NCI-H2029 treated with DMSO at 0.1 percent for 48 hours (cell line): ENCODE measurements around the gene SRPX2.
"Not testable (repeated sequence)": the region's sequence is repeated elsewhere in the genome, so short reads cannot be mapped to it uniquely, and the experiment has no call there.

Experiments
- DNase-seq: peaks from one replicate; lab custom pipeline; 2025; lab: John Stamatoyannopoulos, UW

Gene SRPX2

GRCh38 chrX:100700809-100701208 is 56.8 kb downstream of the SRPX2 start:
- no peak for DNase-seq

- DNase-seq, result no peak
Observed at GRCh38 chrX:100704581-100705203, 60.7 kb downstream of the SRPX2 start.

GRCh38 chrX:100710816-100711215 is 66.8 kb downstream of the SRPX2 start:
- no peak for DNase-seq

- no peak for DNase-seq
Observed at GRCh38 chrX:100717363-100717762, 73.4 kb downstream of the SRPX2 start.

GRCh38 chrX:100719139-100719538 is 75.1 kb downstream of the SRPX2 start:
- no peak for DNase-seq

- no peak for DNase-seq
Observed at GRCh38 chrX:100720301-100720700, 76.3 kb downstream of the SRPX2 start.

- DNase-seq, result no peak
Observed at GRCh38 chrX:100721328-100721727, 77.3 kb downstream of the SRPX2 start.

GRCh38 chrX:100724006-100724405 is 80.0 kb downstream of the SRPX2 start:
- DNase-seq, result not testable (repeated sequence)
